Measurements from ENCODE around the gene CUEDC2. TPM values are rescaled to one million over a fixed set of nuclear protein-coding genes. Genes with fewer than 3 reads are reported as not detected.

The CUEDC2 gene
- total RNA-seq, 4 donors from 2014 or later, result 26.2 to 51.6 (median 35.6) TPM

DNA sequence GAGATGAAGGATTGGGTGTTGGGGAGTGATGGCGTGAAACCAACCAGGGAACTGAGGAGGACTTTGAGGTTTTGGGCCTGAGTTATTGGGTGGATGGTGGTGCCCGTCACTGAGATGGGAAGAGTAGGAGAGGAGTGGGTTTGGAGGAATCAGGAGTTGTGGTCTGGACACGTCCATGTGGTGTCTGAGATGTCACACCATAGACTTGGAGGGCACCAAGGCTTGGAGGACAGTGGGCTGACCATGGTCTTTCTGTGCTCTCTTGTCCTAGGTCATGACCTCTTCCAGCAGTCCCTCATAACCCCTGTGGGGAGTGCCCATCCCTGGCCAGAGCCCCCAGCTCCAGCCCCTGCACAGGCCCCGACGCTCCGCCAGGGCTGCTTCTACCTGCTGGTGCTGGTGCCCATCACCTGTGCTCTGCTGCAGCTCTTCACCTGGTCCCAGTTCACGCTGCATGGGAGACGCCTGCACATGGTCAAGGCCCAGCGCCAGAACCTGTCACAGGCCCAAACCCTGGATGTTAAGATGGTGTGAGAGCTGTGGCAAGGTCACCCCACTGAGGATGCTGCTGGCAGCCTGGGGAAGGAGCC, 43.2 kb upstream of the CUEDC2 start:
- Histone ChIP-seq H3K4me1 (no peaks in the 10 kb centered on the region), H3K27ac (no peak overlapping the region), H3K4me3 (no peak overlapping the region), H3K27me3 (no peaks in the 10 kb centered on the region), H3K36me3 (no peaks in the 10 kb centered on the region), H3K9me3 (no peaks in the 10 kb centered on the region)
- no peak for DNase-seq
- TF ChIP-seq, protein P1, sequence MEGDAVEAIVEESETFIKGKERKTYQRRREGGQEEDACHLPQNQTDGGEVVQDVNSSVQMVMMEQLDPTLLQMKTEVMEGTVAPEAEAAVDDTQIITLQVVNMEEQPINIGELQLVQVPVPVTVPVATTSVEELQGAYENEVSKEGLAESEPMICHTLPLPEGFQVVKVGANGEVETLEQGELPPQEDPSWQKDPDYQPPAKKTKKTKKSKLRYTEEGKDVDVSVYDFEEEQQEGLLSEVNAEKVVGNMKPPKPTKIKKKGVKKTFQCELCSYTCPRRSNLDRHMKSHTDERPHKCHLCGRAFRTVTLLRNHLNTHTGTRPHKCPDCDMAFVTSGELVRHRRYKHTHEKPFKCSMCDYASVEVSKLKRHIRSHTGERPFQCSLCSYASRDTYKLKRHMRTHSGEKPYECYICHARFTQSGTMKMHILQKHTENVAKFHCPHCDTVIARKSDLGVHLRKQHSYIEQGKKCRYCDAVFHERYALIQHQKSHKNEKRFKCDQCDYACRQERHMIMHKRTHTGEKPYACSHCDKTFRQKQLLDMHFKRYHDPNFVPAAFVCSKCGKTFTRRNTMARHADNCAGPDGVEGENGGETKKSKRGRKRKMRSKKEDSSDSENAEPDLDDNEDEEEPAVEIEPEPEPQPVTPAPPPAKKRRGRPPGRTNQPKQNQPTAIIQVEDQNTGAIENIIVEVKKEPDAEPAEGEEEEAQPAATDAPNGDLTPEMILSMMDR (IDR thresholded peaks at IDR 0.05), result no peak
- no peak for TF ChIP-seq POLR2A (IDR thresholded peaks at IDR 0.05)
- intact Hi-C loops (cut with DNase I; ENCODE audit: low total_unique reads), result loop anchor here (5.0 kb wide), 1 partner anchor 83 kb away; no protein-coding TSS in a partner anchor

DNA sequence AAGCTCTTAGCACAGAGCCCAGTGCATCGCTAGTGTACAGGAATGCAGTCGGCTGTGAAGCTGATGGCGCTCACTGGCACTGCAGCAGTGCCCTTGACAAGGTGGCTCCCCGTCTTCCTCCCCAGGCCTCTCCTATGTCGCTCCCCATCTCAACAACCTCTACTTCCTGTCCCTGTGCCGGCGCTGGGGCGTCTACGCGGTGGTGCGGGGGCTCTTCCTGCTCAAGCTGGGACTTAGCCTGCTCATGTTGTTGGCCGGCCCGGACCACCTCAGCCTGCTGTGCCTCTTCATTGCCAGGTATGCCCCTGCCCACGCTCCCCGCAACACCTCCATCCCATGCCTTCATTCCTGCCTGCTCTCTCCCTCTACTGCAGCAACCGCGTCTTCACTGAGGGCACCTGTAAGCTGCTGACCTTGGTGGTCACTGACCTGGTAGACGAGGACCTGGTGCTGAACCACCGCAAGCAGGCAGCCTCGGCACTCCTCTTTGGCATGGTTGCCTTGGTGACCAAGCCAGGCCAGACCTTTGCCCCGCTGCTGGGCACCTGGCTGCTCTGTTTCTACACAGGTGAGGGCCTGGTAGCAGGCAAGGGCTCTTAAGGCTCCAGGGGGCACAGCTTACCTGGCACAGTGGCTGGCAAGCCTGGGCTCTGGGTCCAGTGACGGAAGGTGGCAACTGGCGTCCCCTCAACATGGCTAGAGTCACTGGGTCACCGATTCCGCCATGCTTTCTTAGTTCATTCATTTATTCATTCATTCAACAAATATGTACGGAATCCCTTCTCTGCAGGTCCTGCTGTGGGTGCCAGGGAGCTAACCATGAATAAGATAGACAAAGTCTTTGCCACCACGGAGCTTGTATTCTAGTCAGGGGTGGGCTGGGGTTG, 41.3 kb upstream of the CUEDC2 start:
- no peaks in the 10 kb centered on the region for H3K36me3 ChIP-seq
- intact Hi-C loops (cut with DNase I; ENCODE audit: low total_unique reads), result no loop called here
- TF ChIP-seq POLR2A (IDR thresholded peaks at IDR 0.05), result no peak
- DNase-seq, result no peak
- H3K9me3 ChIP-seq, result no peaks in the 10 kb centered on the region
- no peaks in the 10 kb centered on the region for H3K27me3 ChIP-seq
- no peak overlapping the region for H3K27ac ChIP-seq
- H3K4me1 ChIP-seq, result no peaks in the 10 kb centered on the region
- H3K4me3 ChIP-seq, result no peak overlapping the region

DNA sequence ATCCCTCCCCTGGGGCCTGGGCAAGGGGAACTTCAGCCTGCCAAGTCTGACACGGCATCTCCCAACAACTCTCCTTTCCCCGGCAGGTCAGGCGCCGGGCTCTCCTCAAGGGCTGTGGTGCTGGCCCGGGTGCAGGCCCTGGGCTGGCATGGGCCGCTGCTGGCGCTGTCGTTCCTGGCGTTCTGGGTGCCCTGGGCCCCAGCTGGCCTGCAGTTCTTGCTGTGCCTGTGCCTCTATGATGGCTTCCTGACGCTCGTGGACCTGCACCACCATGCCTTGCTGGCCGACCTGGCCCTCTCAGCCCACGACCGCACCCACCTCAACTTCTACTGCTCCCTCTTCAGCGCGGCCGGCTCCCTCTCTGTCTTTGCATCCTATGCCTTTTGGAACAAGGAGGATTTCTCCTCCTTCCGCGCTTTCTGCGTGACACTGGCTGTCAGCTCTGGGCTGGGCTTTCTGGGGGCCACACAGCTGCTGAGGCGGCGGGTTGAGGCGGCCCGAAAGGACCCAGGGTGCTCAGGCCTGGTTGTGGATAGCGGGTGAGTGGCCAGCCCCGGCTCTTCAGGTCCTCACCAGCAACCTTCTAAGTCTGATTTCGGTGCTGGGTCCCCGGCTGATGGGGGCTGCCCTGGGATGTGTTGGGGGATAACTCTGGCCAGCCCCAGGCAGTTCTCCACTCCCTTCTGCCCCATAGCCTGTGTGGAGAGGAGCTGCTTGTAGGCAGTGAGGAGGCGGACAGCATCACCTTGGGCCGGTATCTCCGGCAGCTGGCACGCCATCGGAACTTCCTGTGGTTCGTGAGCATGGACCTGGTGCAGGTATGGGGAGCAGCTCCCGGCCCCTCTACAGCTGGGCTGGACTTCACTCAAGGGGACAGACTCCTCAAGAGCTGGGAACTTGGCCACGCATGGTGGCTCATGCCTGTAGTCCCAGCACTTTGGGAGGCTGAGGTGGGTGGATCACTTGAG, 38.5 kb upstream of the CUEDC2 start:
- Histone ChIP-seq H3K27me3 (no peaks in the 10 kb centered on the region), H3K27ac (no peak overlapping the region), H3K4me3 (no peak overlapping the region), H3K9me3 (no peaks in the 10 kb centered on the region), H3K36me3 (no peaks in the 10 kb centered on the region), H3K4me1 (no peaks in the 10 kb centered on the region)
- intact Hi-C loops (cut with DNase I; ENCODE audit: low total_unique reads), result no loop called here
- no peak for DNase-seq
- TF ChIP-seq POLR2A (IDR thresholded peaks at IDR 0.05), result no peak
- TF ChIP-seq, protein P1 (IDR thresholded peaks at IDR 0.05), result no peak

DNA sequence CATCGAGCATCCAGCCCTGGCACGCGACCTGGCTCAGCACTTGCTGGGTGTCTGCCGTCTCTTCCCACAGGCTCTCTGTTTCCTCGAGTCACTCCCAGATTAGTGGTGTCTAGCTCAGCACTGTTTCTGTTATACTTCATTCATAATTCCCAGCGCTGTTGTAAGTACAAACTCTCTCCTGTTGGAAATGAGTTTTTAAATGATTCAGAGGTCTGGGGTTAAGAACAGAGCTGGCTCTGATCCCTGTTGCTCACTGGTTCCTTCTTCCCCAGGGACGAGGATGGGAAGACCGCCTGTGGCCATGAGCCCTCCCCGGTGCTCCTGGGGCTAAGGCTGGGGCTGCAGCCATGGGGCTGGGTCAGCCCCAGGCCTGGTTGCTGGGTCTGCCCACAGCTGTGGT, 36.3 kb upstream of the CUEDC2 start:
- Histone ChIP-seq H3K36me3 (no peaks in the 10 kb centered on the region), H3K27me3 (no peaks in the 10 kb centered on the region), H3K4me1 (no peaks in the 10 kb centered on the region), H3K4me3 (no peak overlapping the region), H3K9me3 (no peaks in the 10 kb centered on the region), H3K27ac (no peak overlapping the region)
- TF ChIP-seq, protein P1 (IDR thresholded peaks at IDR 0.05), result no peak
- no peak for TF ChIP-seq POLR2A (IDR thresholded peaks at IDR 0.05)
- intact Hi-C loops (cut with DNase I; ENCODE audit: low total_unique reads), result no loop called here
- DNase-seq, result no peak

DNA sequence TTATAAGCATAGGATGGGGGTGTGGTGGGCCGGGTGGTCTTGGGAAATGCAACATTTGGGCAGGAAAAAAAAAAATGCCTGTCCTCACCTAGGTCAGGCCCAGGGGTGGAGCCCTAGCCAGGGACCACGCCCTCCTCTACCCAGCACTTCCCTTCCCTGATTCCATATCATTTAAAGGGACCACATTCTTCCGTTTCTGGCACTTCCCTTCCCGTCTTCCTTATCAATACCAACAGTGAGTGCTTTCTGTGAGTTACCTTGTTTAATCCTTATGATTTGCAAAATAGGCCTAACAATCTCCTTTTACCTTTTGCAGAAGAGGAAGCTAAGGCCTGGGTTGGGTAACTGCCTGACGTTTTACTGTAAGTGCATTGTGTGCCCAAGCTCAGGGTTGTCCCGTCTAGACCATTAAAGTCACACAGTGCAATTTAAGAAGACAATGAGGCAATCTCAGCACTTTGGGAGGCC, 35.6 kb upstream of the CUEDC2 start:
- Histone ChIP-seq H3K4me3 (no peak overlapping the region), H3K9me3 (no peaks in the 10 kb centered on the region), H3K27me3 (no peaks in the 10 kb centered on the region), H3K27ac (no peak overlapping the region), H3K36me3 (no peaks in the 10 kb centered on the region), H3K4me1 (no peaks in the 10 kb centered on the region)
- TF ChIP-seq, protein P1 (IDR thresholded peaks at IDR 0.05), result no peak
- TF ChIP-seq POLR2A (IDR thresholded peaks at IDR 0.05), result no peak
- intact Hi-C loops (cut with DNase I; ENCODE audit: low total_unique reads), result no loop called here
- no peak for DNase-seq
